Neural progenitor cell (in vitro differentiated cells): Measurements from ENCODE around the gene QRFP. TPM values are rescaled to one million over a fixed set of nuclear protein-coding genes. Genes with fewer than 3 reads are reported as not detected.

ENCODE experiments used
- DNase-seq: peaks from one replicate; pipeline ENCODE4 v3.0.0-alpha.2; 2016; ENCODE audit warnings: low spot score
- H2AFZ ChIP-seq: fragments of 200-600 bp; sonication (generic); replicated peaks from 2 replicates; pipeline ENCODE4 v1.6.1; 2016; ENCODE audit warnings: antibody characterized with exemption
- H3F3A ChIP-seq: fragments of 200-600 bp; sonication (generic); 2 replicates; pipeline ENCODE4 v1.6.1; 2016; ENCODE audit warnings: antibody characterized with exemption, low read depth
- H3K27ac ChIP-seq: fragments of 200-600 bp; sonication (generic); 2 replicates; pipeline ENCODE4 v1.5.1; 2016; ENCODE audit warnings: mild to moderate bottlenecking
- H3K27me3 ChIP-seq: fragments of 200-600 bp; sonication (generic); 2 replicates; pipeline ENCODE4 v1.6.1; 2016; ENCODE audit warnings: mild to moderate bottlenecking, moderate library complexity
- H3K36me3 ChIP-seq: fragments of 200-600 bp; sonication (generic); 2 replicates; pipeline ENCODE4 v1.5.1; 2016
- H3K4me1 ChIP-seq: fragments of 200-600 bp; sonication (generic); 2 replicates; pipeline ENCODE4 v1.6.1; 2016; ENCODE audit warnings: mixed run types
- H3K4me2 ChIP-seq: fragments of 200-600 bp; sonication (generic); 2 replicates; pipeline ENCODE4 v1.6.1; 2016
- H3K4me3 ChIP-seq: fragments of 200-600 bp; sonication (generic); 2 replicates; pipeline ENCODE4 v1.5.1; 2016
- H3K79me2 ChIP-seq: fragments of 200-600 bp; sonication (generic); 2 replicates; pipeline ENCODE4 v1.6.1; 2016; ENCODE audit warnings: low read depth
- H3K9ac ChIP-seq: fragments of 200-600 bp; sonication (generic); 2 replicates; pipeline ENCODE4 v1.6.1; 2016
- H3K9me3 ChIP-seq: fragments of 200-600 bp; sonication (generic); 2 replicates; pipeline ENCODE4 v1.5.1; 2016; ENCODE audit warnings: low read depth
- H4K20me1 ChIP-seq: fragments of 200-600 bp; sonication (generic); 2 replicates; pipeline ENCODE4 v1.6.1; 2016; ENCODE audit warnings: low read depth
- H3K27ac Mint-ChIP-seq: 3 replicates; pipeline ENCODE4 v1.8.0; 2021; ENCODE audit warnings: mixed read lengths
- H3K27me3 Mint-ChIP-seq: 2 replicates; pipeline ENCODE4 v1.8.0; 2022; ENCODE audit warnings: low read depth, mild to moderate bottlenecking, inconsistent platforms, moderate library complexity, mixed read lengths; ENCODE audit not compliant: insufficient read depth
- H3K36me3 Mint-ChIP-seq: 3 replicates; pipeline ENCODE4 v1.8.0; 2021; ENCODE audit warnings: mixed read lengths
- H3K4me1 Mint-ChIP-seq: 3 replicates; pipeline ENCODE4 v1.8.0; 2021; ENCODE audit warnings: mixed read lengths
- H3K4me3 Mint-ChIP-seq: 3 replicates; pipeline ENCODE4 v1.8.0; 2021; ENCODE audit warnings: mild to moderate bottlenecking, moderate library complexity, mixed read lengths
- H3K9me3 Mint-ChIP-seq: 3 replicates; pipeline ENCODE4 v1.8.0; 2020; ENCODE audit warnings: mixed read lengths
- EZH2 ChIP-seq: fragments of 200-600 bp; sonication (generic); IDR thresholded peaks from 2 replicates; pipeline ENCODE4 v1.6.1; 2017; ENCODE audit warnings: antibody characterized with exemption, mild to moderate bottlenecking, moderate library complexity
- EZH2phosphoT487 ChIP-seq: fragments of 200-600 bp; sonication (generic); IDR thresholded peaks from 2 replicates; pipeline ENCODE4 v1.6.1; 2017; ENCODE audit warnings: antibody characterized with exemption
- total RNA-seq: library from RNA; depleted of rRNA; stranded (reverse); fragments of >200 nt; gene quantifications from 2 replicates; pipeline ENCODE4 v1.2.3, GENCODE V29; 2015; ENCODE audit warnings: low replicate concordance
- TF ChIP-seq, protein P1 (sequence below): fragments of 200-600 bp; sonication (generic); IDR thresholded peaks from 2 replicates; pipeline ENCODE4 v1.5.1; 2017; ENCODE audit warnings: antibody characterized with exemption, mild to moderate bottlenecking

The QRFP gene
- total RNA-seq, 1 donor from 2014 or later = not detected

- H2AFZ ChIP-seq = no peak overlapping the region
- H3K9ac ChIP-seq = no peak overlapping the region
- peaks cover 23% of the 10 kb centered on the region for H4K20me1 ChIP-seq
- H3K27me3 ChIP-seq = peaks cover 58% of the 10 kb centered on the region
- Mint-ChIP-seq H3K36me3 (no peaks in the 10 kb centered on the region), H3K27me3 (peaks cover 36% of the 10 kb centered on the region), H3K4me1 (peaks cover 20% of the 10 kb centered on the region), H3K4me3 (no peak overlapping the region), H3K27ac (no peak overlapping the region), H3K9me3 (peaks cover 3% of the 10 kb centered on the region)
- H3F3A ChIP-seq = peaks cover 43% of the 10 kb centered on the region
- H3K4me1 ChIP-seq = peaks cover 12% of the 10 kb centered on the region
- no peaks in the 10 kb centered on the region for H3K36me3 ChIP-seq
- TF ChIP-seq EZH2 (no peak), EZH2phosphoT487 (no peak)
- TF ChIP-seq, protein P1, sequence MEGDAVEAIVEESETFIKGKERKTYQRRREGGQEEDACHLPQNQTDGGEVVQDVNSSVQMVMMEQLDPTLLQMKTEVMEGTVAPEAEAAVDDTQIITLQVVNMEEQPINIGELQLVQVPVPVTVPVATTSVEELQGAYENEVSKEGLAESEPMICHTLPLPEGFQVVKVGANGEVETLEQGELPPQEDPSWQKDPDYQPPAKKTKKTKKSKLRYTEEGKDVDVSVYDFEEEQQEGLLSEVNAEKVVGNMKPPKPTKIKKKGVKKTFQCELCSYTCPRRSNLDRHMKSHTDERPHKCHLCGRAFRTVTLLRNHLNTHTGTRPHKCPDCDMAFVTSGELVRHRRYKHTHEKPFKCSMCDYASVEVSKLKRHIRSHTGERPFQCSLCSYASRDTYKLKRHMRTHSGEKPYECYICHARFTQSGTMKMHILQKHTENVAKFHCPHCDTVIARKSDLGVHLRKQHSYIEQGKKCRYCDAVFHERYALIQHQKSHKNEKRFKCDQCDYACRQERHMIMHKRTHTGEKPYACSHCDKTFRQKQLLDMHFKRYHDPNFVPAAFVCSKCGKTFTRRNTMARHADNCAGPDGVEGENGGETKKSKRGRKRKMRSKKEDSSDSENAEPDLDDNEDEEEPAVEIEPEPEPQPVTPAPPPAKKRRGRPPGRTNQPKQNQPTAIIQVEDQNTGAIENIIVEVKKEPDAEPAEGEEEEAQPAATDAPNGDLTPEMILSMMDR = no peak
- H3K79me2 ChIP-seq = no peaks in the 10 kb centered on the region
- no peaks in the 10 kb centered on the region for H3K9me3 ChIP-seq
- no peak overlapping the region for H3K4me2 ChIP-seq
- DNase-seq = no peak
- H3K27ac ChIP-seq = no peak overlapping the region
- no peak overlapping the region for H3K4me3 ChIP-seq
These were observed 45.5 kb upstream of the QRFP start for GRCh38 chr9:130942084-130942483.

GRCh38 chr9:130940693-130941576 lies 44.3 kb upstream of the QRFP start:
- H3K9ac ChIP-seq = no peak overlapping the region
- H3K79me2 ChIP-seq = no peaks in the 10 kb centered on the region
- Mint-ChIP-seq H3K27ac (no peak overlapping the region), H3K27me3 (peaks cover 42% of the 10 kb centered on the region), H3K4me1 (peaks cover 31% of the 10 kb centered on the region), H3K4me3 (peak overlapping the region; percentile 30), H3K9me3 (peaks cover 3% of the 10 kb centered on the region), H3K36me3 (no peaks in the 10 kb centered on the region)
- H3K4me1 ChIP-seq = peaks cover 21% of the 10 kb centered on the region
- DNase-seq = peak; percentile 83
- no peak overlapping the region for H3K27ac ChIP-seq
- peaks cover 32% of the 10 kb centered on the region for H4K20me1 ChIP-seq
- H2AFZ ChIP-seq = no peak overlapping the region
- TF ChIP-seq EZH2phosphoT487 (peak; percentile 25), EZH2 (no peak)
- TF ChIP-seq, protein P1 = peak; percentile 79
- peak overlapping the region; percentile 44 for H3K4me2 ChIP-seq
- no peak overlapping the region for H3K4me3 ChIP-seq
- no peaks in the 10 kb centered on the region for H3K36me3 ChIP-seq
- H3K9me3 ChIP-seq = no peaks in the 10 kb centered on the region
- peaks cover 55% of the 10 kb centered on the region for H3F3A ChIP-seq
- H3K27me3 ChIP-seq = peaks cover 58% of the 10 kb centered on the region

- Histone ChIP-seq H2AFZ (peak overlapping the region; percentile 97), H3K9me3 (no peaks in the 10 kb centered on the region), H3F3A (peaks cover 60% of the 10 kb centered on the region), H3K79me2 (no peaks in the 10 kb centered on the region), H3K36me3 (no peaks in the 10 kb centered on the region), H3K4me2 (peak overlapping the region; percentile 97), H3K27me3 (peaks cover 60% of the 10 kb centered on the region), H4K20me1 (peaks cover 38% of the 10 kb centered on the region), H3K4me3 (peak overlapping the region; percentile 89), H3K27ac (no peak overlapping the region), H3K9ac (no peak overlapping the region), H3K4me1 (peaks cover 21% of the 10 kb centered on the region)
- Mint-ChIP-seq H3K36me3 (no peaks in the 10 kb centered on the region), H3K4me3 (peak overlapping the region; percentile 55), H3K9me3 (peaks cover 3% of the 10 kb centered on the region), H3K4me1 (peaks cover 35% of the 10 kb centered on the region), H3K27me3 (peaks cover 42% of the 10 kb centered on the region), H3K27ac (no peak overlapping the region)
- peak; percentile 53 for DNase-seq
- TF ChIP-seq, protein P1 = no peak
- TF ChIP-seq EZH2 = peak; percentile 60
- peak; percentile 60 for TF ChIP-seq EZH2phosphoT487
These were observed 43.5 kb upstream of the QRFP start for GRCh38 chr9:130940027-130940549.
